SK-N-SH treated with all-trans-retinoic acid at 6 μM for 48 hours (cell line): ENCODE measurements around the gene NBEA.

ENCODE experiments used
- ARNTL ChIP-seq: fragments of 450-650 bp; formaldehyde crosslinking; IDR thresholded peaks from 2 replicates; pipeline ENCODE4 v1.5.0; 2020; ENCODE audit warnings: low read depth, mild to moderate bottlenecking, moderate library complexity, borderline replicate concordance
- CREB5 ChIP-seq: fragments of 250-450 bp; sonication (Bioruptor Pico); IDR thresholded peaks from 2 replicates; pipeline ENCODE4 v1.5.1; 2020; ENCODE audit warnings: low read depth, mild to moderate bottlenecking, moderate library complexity
- CSDC2 ChIP-seq: fragments of 250-450 bp; sonication (Bioruptor Pico); IDR thresholded peaks from 2 replicates; pipeline ENCODE4 v1.5.0; 2020; ENCODE audit warnings: mild to moderate bottlenecking, moderate library complexity
- CSRNP3 ChIP-seq: fragments of 250-450 bp; sonication (Bioruptor Pico); IDR thresholded peaks from 2 replicates; pipeline ENCODE4 v1.5.1; 2021; ENCODE audit warnings: mild to moderate bottlenecking, moderate library complexity
- ESRRG ChIP-seq: fragments of 250-450 bp; sonication (Bioruptor Pico); IDR thresholded peaks from 2 replicates; pipeline ENCODE4 v1.6.1; 2021; ENCODE audit warnings: mild to moderate bottlenecking
- GLIS3 ChIP-seq: fragments of 250-450 bp; sonication (Bioruptor Pico); IDR thresholded peaks from 2 replicates; pipeline ENCODE4 v1.5.0; 2020; ENCODE audit warnings: mild to moderate bottlenecking, moderate library complexity
- PATZ1 ChIP-seq: fragments of 250-450 bp; sonication (Bioruptor Pico); IDR thresholded peaks from 2 replicates; pipeline ENCODE4 v1.8.0; 2020; ENCODE audit warnings: mild to moderate bottlenecking, moderate library complexity, borderline replicate concordance
- POU6F1 ChIP-seq: fragments of 250-450 bp; sonication (Bioruptor Pico); IDR thresholded peaks from 2 replicates; pipeline ENCODE4 v1.8.0; 2021; ENCODE audit warnings: low read depth, mild to moderate bottlenecking, moderate library complexity, borderline replicate concordance
- PPARA ChIP-seq: fragments of 250-450 bp; sonication (Bioruptor Pico); IDR thresholded peaks from 2 replicates; pipeline ENCODE4 v1.5.0; 2020; ENCODE audit warnings: mild to moderate bottlenecking, borderline replicate concordance
- TOX ChIP-seq: fragments of 250-450 bp; sonication (Bioruptor Pico); IDR thresholded peaks from 2 replicates; pipeline ENCODE4 v1.8.0; 2021; ENCODE audit warnings: mild to moderate bottlenecking, moderate library complexity, borderline replicate concordance
- ZC3H10 ChIP-seq: fragments of 250-450 bp; sonication (Bioruptor Pico); IDR thresholded peaks from 2 replicates; pipeline ENCODE4 v1.5.1; 2021; ENCODE audit warnings: mild to moderate bottlenecking, moderate library complexity
- ZFP3 ChIP-seq: fragments of 250-450 bp; sonication (Bioruptor Pico); IDR thresholded peaks from 2 replicates; pipeline ENCODE4 v1.5.0; 2020; ENCODE audit warnings: mild to moderate bottlenecking, moderate library complexity
- ZFP30 ChIP-seq: fragments of 450-650 bp; formaldehyde crosslinking; IDR thresholded peaks from 2 replicates; pipeline ENCODE4 v1.5.0; 2022; ENCODE audit warnings: mild to moderate bottlenecking, moderate library complexity

- TF ChIP-seq CREB5 (CRISPR knock-in tag) (no peak), ZFP3 (CRISPR knock-in tag) (no peak), PATZ1 (CRISPR knock-in tag) (no peak), CSDC2 (CRISPR knock-in tag) (no peak), ESRRG (no peak), ZFP30 (CRISPR knock-in tag) (no peak), PPARA (CRISPR knock-in tag) (no peak), GLIS3 (CRISPR knock-in tag) (no peak), POU6F1 (CRISPR knock-in tag) (no peak), TOX (no peak), CSRNP3 (no peak), ARNTL (no peak), ZC3H10 (CRISPR knock-in tag) (no peak)
These were observed 104.5 kb downstream of the NBEA start for GRCh38 chr13:35046587-35046986.
